GM19463 (cell line): ENCODE measurements around the gene SLC25A53.
"Not testable (repeated sequence)": the region's sequence is repeated elsewhere in the genome, so short reads cannot be mapped to it uniquely, and the experiment has no call there.

Experiments used
- ATAC-seq: cut with Tn5 transposase; IDR thresholded peaks from one replicate; pipeline ENCODE4 v1.9.1; 2021; ENCODE audit warnings: mild to moderate bottlenecking, moderate library complexity; ENCODE audit not compliant: unreplicated experiment

The SLC25A53 gene

GRCh38 chrX:104134583-104135261 lies 22.1 kb downstream of the SLC25A53 start:
- no peak for ATAC-seq

- ATAC-seq: no peak
Measured at GRCh38 chrX:104130808-104131207, 26.0 kb downstream of the SLC25A53 start.

- ATAC-seq: no peak
Measured at GRCh38 chrX:104126856-104127255, 30.0 kb downstream of the SLC25A53 start.

GRCh38 chrX:104122829-104123228 lies 34.0 kb downstream of the SLC25A53 start:
- no peak for ATAC-seq

GRCh38 chrX:104118765-104119164 lies 38.0 kb downstream of the SLC25A53 start:
- ATAC-seq: no peak

GRCh38 chrX:104117759-104118158 lies 39.0 kb downstream of the SLC25A53 start:
- no peak for ATAC-seq

GRCh38 chrX:104113222-104113965 lies 43.4 kb downstream of the SLC25A53 start:
- peak; percentile 36 for ATAC-seq

- peak; percentile 67 for ATAC-seq
Measured at GRCh38 chrX:104112326-104112951, 44.4 kb downstream of the SLC25A53 start, which contains the start of gene ZCCHC18. Gene ZCCHC18 (plus strand): TSS chrX:104112523. CDS start chrX:104114112, 1,589 bp downstream.

- peak; percentile 32 for ATAC-seq
Measured at GRCh38 chrX:104110491-104111240, 46.1 kb downstream of the SLC25A53 start.

- no peak for ATAC-seq
Measured at GRCh38 chrX:104108955-104109354, 47.9 kb downstream of the SLC25A53 start.

GRCh38 chrX:104105330-104106262 lies 51.2 kb downstream of the SLC25A53 start:
- no peak for ATAC-seq

GRCh38 chrX:104104676-104105075 lies 52.1 kb downstream of the SLC25A53 start:
- no peak for ATAC-seq

- no peak for ATAC-seq
Measured at GRCh38 chrX:104098919-104099318, 57.9 kb downstream of the SLC25A53 start.

- peak; percentile 92 for ATAC-seq
Measured at GRCh38 chrX:104098151-104098808, 58.5 kb downstream of the SLC25A53 start.

- ATAC-seq: no peak
Measured at GRCh38 chrX:104085919-104086318, 70.9 kb downstream of the SLC25A53 start.

GRCh38 chrX:104085477-104085876 lies 71.3 kb downstream of the SLC25A53 start:
- ATAC-seq: no peak

GRCh38 chrX:104084534-104085277 lies 72.1 kb downstream of the SLC25A53 start:
- no peak for ATAC-seq

- no peak for ATAC-seq
Measured at GRCh38 chrX:104084063-104084462, 72.7 kb downstream of the SLC25A53 start.

GRCh38 chrX:104077854-104078253 lies 79.0 kb downstream of the SLC25A53 start:
- ATAC-seq: not testable (repeated sequence)
